HG03571 (cell line): Measurements from ENCODE around the gene SLC20A1.
"Not testable (repeated sequence)": the region's sequence is repeated elsewhere in the genome, so short reads cannot be mapped to it uniquely, and the experiment has no call there.

Experiments
- ATAC-seq: cut with Tn5 transposase; IDR thresholded peaks from one replicate; pipeline ENCODE4 v1.9.1; 2021; ENCODE audit not compliant: unreplicated experiment

SLC20A1 gene

DNA sequence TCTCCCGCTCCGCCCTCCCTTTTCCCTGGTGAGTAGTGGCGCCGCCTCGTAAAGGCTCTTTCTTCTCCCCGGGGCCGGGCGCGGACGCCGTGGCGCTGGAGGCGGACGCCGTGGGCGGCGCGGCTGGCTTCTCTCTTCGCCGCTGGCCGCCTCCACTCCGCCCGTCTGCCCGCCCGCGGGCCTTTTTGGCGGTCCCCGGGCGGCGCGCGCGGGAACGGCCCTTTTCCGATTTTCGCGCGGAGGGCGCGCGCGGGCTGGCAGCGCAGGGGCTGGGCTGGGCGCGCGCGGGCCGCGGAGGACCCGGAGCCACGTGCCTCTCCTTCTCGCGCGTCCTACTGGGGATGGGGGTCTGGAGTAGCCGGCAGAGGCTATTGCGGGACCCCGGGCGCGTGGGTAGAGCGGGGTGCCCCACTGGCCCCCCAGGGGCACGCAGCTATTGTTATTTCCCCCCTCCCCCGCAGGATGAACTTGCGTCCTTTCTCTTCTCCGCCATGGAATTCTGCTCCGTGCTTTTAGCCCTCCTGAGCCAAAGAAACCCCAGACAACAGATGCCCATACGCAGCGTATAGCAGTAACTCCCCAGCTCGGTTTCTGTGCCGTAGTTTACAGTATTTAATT lies 472 bp downstream of the SLC20A1 start:
- peak; percentile 22 for ATAC-seq

DNA sequence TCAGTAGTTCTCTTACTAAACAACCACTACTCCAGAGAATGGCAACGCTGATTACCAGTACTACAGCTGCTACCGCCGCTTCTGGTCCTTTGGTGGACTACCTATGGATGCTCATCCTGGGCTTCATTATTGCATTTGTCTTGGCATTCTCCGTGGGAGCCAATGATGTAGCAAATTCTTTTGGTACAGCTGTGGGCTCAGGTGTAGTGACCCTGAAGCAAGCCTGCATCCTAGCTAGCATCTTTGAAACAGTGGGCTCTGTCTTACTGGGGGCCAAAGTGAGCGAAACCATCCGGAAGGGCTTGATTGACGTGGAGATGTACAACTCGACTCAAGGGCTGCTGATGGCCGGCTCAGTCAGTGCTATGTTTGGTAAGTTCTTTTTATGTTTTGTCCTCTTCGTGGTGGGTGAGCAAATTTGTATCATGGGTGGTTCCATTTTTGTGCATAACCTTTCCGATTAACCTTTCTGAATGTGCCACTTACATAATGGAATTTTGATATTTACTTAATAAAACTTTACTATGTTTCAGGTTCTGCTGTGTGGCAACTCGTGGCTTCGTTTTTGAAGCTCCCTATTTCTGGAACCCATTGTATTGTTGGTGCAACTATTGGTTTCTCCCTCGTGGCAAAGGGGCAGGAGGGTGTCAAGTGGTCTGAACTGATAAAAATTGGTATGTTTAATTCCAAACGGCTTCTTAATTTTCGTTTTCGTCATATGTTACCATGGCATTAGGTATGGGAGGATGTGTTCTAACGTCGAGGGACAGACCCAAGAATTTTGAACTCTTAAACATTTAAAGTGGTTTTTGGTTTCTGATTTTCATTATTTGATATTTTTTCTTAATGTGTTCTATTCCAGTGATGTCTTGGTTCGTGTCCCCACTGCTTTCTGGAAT lies 1.3 kb downstream of the SLC20A1 start:
- no peak for ATAC-seq

GRCh38 chr2:112648081-112648480 lies 2.3 kb downstream of the SLC20A1 start:
- ATAC-seq, result no peak

GRCh38 chr2:112656679-112657078 lies 10.9 kb downstream of the SLC20A1 start:
- no peak for ATAC-seq

DNA sequence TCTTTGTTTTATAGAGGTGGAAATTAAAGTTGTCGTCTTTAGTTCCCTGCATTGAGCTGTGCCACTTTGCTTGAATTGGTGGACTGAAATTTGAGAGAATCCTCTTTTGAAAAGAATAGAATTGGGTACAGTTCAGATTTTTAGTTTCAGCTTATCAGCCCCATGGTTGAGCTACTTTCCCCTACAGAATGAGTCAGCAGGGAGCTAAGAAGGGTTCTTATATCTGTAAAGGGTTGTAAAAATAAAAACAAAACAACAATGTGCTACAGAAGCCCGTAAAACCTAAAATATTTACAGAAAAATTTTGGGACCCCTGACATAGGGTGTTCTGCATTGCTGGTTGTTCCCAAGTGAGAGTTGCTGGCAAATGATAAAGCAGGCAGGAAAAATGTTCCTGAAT lies 12.6 kb downstream of the SLC20A1 start:
- ATAC-seq, result no peak

- no peak for ATAC-seq
Observed at GRCh38 chr2:112658839-112659667, 13.3 kb downstream of the SLC20A1 start.

DNA sequence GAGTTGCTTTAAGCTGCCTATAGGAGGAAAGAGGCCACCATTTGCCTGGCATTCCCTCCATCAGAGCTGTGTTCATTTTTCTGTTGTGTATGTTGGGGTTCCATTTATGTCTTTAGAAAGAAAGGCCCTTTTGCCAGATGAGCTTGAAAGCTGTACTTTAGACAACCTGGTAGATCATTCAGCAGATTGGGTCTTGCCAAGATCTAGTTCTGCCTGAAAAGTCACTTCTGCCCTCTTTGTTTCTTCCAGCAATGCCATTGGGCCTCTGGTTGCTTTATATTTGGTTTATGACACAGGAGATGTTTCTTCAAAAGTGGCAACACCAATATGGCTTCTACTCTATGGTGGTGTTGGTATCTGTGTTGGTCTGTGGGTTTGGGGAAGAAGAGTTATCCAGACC lies 14.4 kb downstream of the SLC20A1 start:
- ATAC-seq, result no peak

- no peak for ATAC-seq
Observed at GRCh38 chr2:112661656-112662305, 16.0 kb downstream of the SLC20A1 start.

DNA sequence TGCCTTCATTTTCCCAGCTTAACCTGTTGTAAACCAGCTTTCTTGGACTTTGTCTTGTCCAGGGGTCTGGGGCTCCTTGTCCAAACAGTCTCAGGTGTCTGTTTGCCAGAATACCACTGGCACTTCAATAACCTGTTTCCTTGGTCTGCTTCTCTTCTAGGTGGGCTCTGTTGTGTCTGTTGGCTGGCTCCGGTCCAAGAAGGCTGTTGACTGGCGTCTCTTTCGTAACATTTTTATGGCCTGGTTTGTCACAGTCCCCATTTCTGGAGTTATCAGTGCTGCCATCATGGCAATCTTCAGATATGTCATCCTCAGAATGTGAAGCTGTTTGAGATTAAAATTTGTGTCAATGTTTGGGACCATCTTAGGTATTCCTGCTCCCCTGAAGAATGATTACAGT lies 17.0 kb downstream of the SLC20A1 start:
- ATAC-seq, result no peak

DNA sequence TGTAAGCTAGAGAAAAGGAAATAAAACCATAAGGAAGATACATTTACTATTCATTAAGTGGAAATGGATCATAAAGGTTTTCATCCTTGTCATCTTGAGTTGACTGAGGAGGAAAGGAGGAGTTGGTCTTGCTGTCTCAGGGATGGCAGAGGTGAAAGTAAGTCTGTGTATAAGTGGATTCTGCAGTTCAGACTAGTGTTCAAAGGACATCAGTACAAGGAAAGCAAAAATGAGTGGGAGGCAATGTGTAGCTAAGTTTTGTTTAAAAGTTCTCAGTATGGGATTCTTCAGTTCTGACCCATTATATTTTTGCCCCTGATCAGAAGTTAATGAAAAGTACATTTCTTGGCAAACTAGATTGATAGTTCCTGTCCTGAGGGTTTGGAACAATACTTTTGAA lies 18.9 kb downstream of the SLC20A1 start:
- no peak for ATAC-seq

DNA sequence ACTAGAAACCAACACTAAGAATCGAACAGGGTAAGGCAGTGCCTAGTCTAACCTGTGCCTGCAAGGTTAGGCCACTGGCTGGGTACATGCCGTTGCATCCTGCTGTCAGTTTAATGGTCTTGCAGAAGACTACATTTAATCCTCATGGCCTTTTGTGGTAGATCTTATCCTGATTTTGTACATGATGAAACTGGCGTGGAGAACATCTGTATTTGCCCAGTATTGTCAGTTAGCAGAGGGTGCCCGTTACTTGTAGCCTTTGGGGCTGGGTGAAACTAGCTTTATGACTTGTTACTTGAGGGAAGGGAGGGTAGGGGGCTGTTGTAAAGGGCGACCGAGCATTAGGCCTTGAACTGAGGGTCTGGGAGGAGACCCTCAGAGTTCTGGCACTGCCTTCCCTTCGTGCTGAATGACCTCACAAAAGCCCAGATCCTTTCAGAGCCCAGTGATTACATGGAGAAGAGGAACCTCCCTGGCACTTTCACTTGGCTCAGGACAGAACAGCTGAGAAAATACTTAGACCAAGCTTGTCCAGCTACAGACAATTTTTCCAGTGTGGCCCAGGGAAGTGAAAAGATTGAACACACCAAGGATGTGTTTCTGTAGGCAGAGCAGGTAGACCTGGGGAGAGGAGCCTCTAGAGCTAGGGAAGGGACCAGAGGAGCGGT lies 19.5 kb downstream of the SLC20A1 start:
- ATAC-seq, result no peak

DNA sequence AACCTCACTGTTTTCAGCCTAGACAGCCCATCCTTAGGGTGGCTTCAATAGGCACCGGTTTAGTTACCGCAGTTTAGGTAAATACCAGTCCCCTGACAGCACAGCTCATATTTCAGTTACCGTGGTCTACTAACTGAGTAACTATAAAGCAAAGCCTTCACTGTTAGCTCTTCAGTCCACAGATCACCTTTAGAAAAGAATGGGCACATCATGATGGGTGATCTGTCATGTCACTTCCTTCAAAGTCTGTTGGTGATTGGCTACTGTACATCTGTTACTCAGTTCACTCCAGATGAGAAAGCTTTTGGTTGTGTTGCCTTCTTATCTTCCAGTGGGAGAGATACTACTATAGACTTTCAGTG lies 21.0 kb downstream of the SLC20A1 start:
- ATAC-seq, result no peak

- ATAC-seq, result not testable (repeated sequence)
Observed at GRCh38 chr2:112667540-112667939, 21.8 kb downstream of the SLC20A1 start.

DNA sequence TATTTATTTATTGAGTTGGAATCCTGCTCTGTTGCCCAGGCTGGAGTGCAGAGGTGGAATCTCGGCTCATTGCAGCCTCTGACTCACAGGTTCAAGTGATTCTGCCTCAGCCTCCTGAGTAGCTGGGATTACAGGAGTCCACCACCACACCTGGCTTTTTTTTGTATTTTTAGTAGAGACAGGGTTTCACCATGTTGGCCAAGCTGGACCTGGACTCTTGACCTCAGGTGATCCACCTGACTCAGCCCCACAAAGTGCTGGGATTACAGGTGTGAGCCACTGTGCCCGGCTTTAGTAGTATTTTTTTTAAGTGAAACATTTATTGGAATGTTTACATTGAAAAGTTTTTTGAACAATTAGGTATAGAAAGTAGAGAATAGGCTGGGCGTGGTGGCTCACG lies 23.9 kb downstream of the SLC20A1 start:
- no peak for ATAC-seq

DNA sequence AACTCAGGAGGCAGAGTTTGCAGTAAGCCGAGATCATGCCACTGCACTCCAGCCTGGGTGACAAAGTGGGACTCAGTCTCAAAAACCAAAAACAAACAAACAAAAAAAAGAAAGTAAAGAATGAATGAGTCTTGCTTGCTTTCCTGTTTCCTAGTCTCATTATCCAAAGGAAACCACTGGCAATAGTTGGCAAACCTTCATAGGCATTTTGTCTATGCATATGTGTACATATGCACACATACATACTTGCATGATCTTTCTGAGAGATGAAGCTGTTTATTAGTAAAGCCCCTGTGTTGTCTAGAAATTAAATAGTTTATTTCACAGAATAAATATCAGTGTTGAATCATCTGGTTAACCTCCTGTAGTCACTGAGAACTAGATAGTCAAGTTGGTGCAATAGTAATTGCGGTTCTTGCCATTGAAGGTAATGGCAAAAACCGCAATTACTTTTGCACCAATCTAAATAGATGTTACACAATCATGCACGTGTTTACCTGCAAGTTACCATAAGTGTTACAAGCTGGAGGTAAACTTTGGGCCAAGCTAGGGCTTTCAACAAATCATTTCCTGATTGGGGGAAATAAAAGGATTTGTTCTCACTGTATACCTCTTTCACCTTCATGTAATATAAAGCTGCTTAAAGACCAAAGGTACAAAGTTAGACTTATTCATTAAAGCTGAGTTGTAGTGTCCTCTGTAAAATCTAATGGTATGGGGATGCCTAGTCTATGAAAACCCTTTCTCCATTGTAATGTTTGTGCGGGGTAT lies 24.7 kb downstream of the SLC20A1 start:
- ATAC-seq, result no peak

GRCh38 chr2:112671801-112672200 lies 26.1 kb downstream of the SLC20A1 start:
- no peak for ATAC-seq

DNA sequence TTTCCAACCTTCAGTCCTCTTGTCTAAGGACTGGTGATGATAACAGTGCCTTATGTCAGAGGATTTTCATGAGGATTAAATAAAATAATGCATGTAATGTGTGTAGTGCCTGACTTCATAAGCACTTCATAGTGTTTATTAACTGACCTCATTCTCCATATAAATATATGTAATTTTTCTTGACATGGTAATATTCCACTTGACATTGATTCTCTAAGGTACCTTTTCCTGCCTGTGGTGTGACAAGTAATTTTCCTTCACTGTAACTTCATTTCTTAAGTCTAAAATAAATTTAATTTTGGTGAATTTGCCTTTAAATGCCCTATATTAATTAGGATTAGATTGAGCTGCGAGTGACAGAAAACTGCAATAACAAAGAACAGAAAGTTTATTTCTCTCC lies 27.3 kb downstream of the SLC20A1 start:
- no peak for ATAC-seq

DNA sequence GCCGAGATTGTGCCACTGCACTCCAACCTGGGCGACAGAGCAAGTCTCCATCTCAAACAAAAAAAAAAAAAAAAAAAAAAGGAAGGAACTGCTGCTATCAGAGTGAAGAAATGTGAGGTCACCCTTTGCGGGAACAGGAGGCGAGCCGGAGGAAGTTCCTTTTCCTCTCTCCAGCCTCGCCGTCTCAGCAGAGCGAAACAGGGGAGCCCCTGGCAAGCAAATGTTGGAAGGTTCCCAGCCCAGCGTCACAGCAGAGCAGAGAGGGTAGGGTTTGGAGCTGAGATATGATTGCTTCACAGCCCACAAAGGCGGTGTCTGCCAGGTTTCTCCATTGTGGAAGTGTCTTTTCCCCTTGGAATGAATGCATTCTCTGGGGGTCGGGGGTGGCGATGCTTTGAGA lies 28.5 kb downstream of the SLC20A1 start:
- no peak for ATAC-seq

GRCh38 chr2:112679484-112679883 lies 33.7 kb downstream of the SLC20A1 start:
- no peak for ATAC-seq

DNA sequence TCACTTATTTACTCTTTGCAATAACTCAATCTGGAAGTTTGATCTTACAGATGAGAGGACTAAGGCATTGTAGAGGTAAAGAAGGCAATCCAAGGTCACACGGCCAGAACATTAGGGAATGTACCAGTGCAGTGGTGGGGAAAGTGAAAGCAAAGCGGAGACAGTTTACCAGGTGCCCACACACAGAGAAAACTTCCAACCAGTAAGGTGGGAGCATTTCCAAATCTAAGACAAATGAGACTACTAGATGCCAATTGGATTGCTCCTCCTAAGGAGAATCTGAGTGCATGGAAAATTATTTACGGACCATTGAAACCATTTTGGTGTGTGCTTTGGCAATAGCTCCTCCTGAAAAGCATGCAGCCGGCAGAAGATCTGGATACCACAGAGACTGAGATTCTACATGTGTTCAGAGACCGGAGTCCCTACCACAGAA lies 34.9 kb downstream of the SLC20A1 start:
- no peak for ATAC-seq
